Esophagus squamous epithelium (tissue), 4 donors: Measurements from ENCODE around the gene PHKB.

Source experiments
- CTCF ChIP-seq, 6 experiments: fragments of 450-650 bp in 4 of 6; fragments of 200-600 bp in 2 of 6; sonication (generic) in 2 of 6; IDR thresholded peaks; one replicate each; pipeline ENCODE4 v1.5.1; 2016 to 2019; ENCODE audit warnings: antibody characterized with exemption in 6 of 6, mild to moderate bottlenecking in 4 of 6, moderate library complexity in 4 of 6
- POLR2A ChIP-seq, 4 donors: fragments of 450-650 bp; IDR thresholded peaks; one replicate each; pipeline ENCODE4 v1.6.1; 2017; ENCODE audit warnings: antibody characterized with exemption in 4 of 4, mild to moderate bottlenecking in 4 of 4, moderate library complexity in 3 of 4

- TF ChIP-seq CTCF (IDR thresholded peaks at IDR 0.05) (no peak), POLR2A (IDR thresholded peaks at IDR 0.05) (no peak)
Observed at GRCh38 chr16:47461598-47462266, 601 bp downstream of the PHKB start.
